Measurements from ENCODE around the gene LMBRD1. TPM values are rescaled to one million over a fixed set of nuclear protein-coding genes. Genes with fewer than 3 reads are reported as not detected.
"Not testable (repeated sequence)": the region's sequence is repeated elsewhere in the genome, so short reads cannot be mapped to it uniquely, and the experiment has no call there.

LMBRD1 gene
- total and polyA plus RNA-seq, 2 of the 8 experiments (the other 6 are each of a cell fraction or from before 2014, with no cell fraction given) = 9.1 to 16.8 TPM

DNA sequence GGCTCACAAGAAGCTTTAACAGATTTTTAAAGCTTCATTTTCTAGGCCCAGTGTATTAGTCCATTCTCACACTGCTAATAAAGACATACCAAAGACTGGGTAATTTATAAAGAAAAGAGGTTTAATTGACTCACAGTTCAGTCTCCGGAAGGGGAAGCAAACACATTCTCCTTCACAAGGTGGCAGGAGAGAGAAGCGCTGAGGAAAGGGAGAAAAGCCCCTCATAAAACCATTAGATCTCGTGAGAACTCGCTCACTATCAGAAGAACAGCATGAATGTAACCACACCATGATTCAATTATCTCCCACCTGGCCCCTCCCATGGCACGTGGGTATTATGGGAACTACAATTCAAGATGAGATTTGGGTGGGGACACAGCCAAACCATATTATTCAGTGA lies 27.5 kb upstream of the LMBRD1 start:
- WGBS, 2 experiments (ENCODE audit: extremely low coverage in 1 of 2, insufficient coverage in 1 of 2, insufficient read length in 1 of 2, insufficient replicate concordance in 2 of 2, low coverage in 1 of 2, low lambda C conversion rate in 2 of 2, missing lambda C conversion rate in 1 of 2) = 90% methylated on average over 4 of the region's 5 CpGs; no CpG with 5 or more reads in 1 of the 2 experiments
- H2AK5ac ChIP-seq (ENCODE audit: low read depth, low read length); H2AFZ ChIP-seq (ENCODE audit: low read length); H4K5ac ChIP-seq (ENCODE audit: insufficient read length, low read depth, low read length); H3K36me3 ChIP-seq (ENCODE audit: control insufficient read depth in 2 of 4, insufficient read depth in 4 of 4, low read length in 3 of 4); H4K8ac ChIP-seq (ENCODE audit: extremely low read depth, insufficient read depth, low read length); POLR2A ChIA-PET (ENCODE audit: partially characterized antibody); FAIRE-seq; DNase-seq (ENCODE audit: low read depth in 1 of 2, low spot score in 2 of 2); H3K79me1 ChIP-seq (ENCODE audit: low read depth, low read length); H2BK120ac ChIP-seq (replicated peaks; ENCODE audit: low read depth, low read length); H3K56ac ChIP-seq (replicated peaks; ENCODE audit: insufficient read length, low read depth, low read length); H2BK12ac ChIP-seq (ENCODE audit: low read depth, low read length); H4K20me1 ChIP-seq (replicated peaks in 1 of 2; ENCODE audit: control insufficient read depth in 1 of 2, insufficient read depth in 2 of 2, low read length in 2 of 2); H2BK15ac ChIP-seq (ENCODE audit: low read length); H3K4me2 ChIP-seq (ENCODE audit: insufficient read depth in 1 of 2, low read depth in 2 of 2, low read length in 2 of 2); H3K23me2 ChIP-seq (ENCODE audit: low read depth, low read length); H3K18ac ChIP-seq (ENCODE audit: extremely low read depth, low read length); H3K4ac ChIP-seq (replicated peaks; ENCODE audit: insufficient read length, low read depth, low read length); H2BK5ac ChIP-seq (ENCODE audit: low read depth, low read length); H3K4me3 ChIP-seq (ENCODE audit: extremely low read depth in 1 of 4, insufficient read depth in 2 of 4, low read depth in 3 of 4, low read length in 4 of 4); H3K9ac ChIP-seq (replicated peaks in 1 of 4; ENCODE audit: extremely low read depth in 1 of 4, low read depth in 3 of 4, low read length in 3 of 4); H3K27me3 ChIP-seq (replicated peaks in 1 of 4; ENCODE audit: control insufficient read depth in 3 of 4, extremely low read depth in 1 of 4, insufficient read depth in 3 of 4, low read length in 3 of 4); H4K91ac ChIP-seq (replicated peaks; ENCODE audit: insufficient read length, low read length); H3K14ac ChIP-seq (ENCODE audit: insufficient read length); H2BK20ac ChIP-seq (ENCODE audit: low read length); H3K4me1 ChIP-seq (replicated peaks in 1 of 4; ENCODE audit: control insufficient read depth in 3 of 4, insufficient read depth in 4 of 4, low read length in 3 of 4); H3K79me2 ChIP-seq (ENCODE audit: control insufficient read depth in 1 of 2, insufficient read depth in 2 of 2, low read length in 2 of 2); H3K9me3 ChIP-seq (ENCODE audit: insufficient read depth in 2 of 2, low read depth in 1 of 2, low read length in 1 of 2); H3K27ac ChIP-seq (ENCODE audit: low read depth, low read length); H3K23ac ChIP-seq (ENCODE audit: insufficient read length): not testable (repeated sequence)
- peak; percentile 26; a peak in 2 of 4 replicates for TF ChIP-seq RAD21 (IDR thresholded peaks at IDR 0.05 in 1 of 2, conservative IDR thresholded peaks at IDR 0.05 in 1 of 2; ENCODE audit: low read depth in 2 of 2, low read length in 2 of 2)
- TF ChIP-seq, protein P1, sequence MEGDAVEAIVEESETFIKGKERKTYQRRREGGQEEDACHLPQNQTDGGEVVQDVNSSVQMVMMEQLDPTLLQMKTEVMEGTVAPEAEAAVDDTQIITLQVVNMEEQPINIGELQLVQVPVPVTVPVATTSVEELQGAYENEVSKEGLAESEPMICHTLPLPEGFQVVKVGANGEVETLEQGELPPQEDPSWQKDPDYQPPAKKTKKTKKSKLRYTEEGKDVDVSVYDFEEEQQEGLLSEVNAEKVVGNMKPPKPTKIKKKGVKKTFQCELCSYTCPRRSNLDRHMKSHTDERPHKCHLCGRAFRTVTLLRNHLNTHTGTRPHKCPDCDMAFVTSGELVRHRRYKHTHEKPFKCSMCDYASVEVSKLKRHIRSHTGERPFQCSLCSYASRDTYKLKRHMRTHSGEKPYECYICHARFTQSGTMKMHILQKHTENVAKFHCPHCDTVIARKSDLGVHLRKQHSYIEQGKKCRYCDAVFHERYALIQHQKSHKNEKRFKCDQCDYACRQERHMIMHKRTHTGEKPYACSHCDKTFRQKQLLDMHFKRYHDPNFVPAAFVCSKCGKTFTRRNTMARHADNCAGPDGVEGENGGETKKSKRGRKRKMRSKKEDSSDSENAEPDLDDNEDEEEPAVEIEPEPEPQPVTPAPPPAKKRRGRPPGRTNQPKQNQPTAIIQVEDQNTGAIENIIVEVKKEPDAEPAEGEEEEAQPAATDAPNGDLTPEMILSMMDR (IDR thresholded peaks at IDR 0.05; ENCODE audit: control extremely low read depth in 1 of 3, insufficient read depth in 1 of 3, low read depth in 1 of 3, low read length in 3 of 3) = peak in 1 of 3 experiments; percentile 13; a peak in 1 of 4 replicates
- CTCF ChIA-PET (ENCODE audit: partially characterized antibody) = interaction anchor here (0.5 to 1.4 kb wide), 6 partner anchors 8 to 272 kb away, joined by 3 to 4 read pairs (median 3); no protein-coding TSS in a partner anchor
